Liver (tissue), 3 donors: ENCODE measurements around the gene SPACA9.

Source experiments
- CTCF ChIP-seq: fragments of 150-350 bp; IDR thresholded peaks from 2 replicates; pipeline ENCODE4 v1.5.1; 2017; ENCODE audit warnings: improper control_type of control experiment, low read depth, low read length; ENCODE audit not compliant: missing input control
- EGR1 ChIP-seq, 2 donors: IDR thresholded peaks; 2 replicates each; pipeline ENCODE4 v1.6.1; 2016 to 2018; ENCODE audit warnings: antibody characterized with exemption in 2 of 2, low read depth in 2 of 2
- MAX ChIP-seq: IDR thresholded peaks from 2 replicates; pipeline ENCODE4 v1.6.1; 2016; ENCODE audit warnings: antibody characterized with exemption
- NR2F2 ChIP-seq: IDR thresholded peaks from 2 replicates; pipeline ENCODE4 v1.6.1; 2016; ENCODE audit warnings: antibody characterized with exemption
- RAD21 ChIP-seq, 2 donors: IDR thresholded peaks; 2 replicates each; pipeline ENCODE4 v1.6.1; 2016; ENCODE audit warnings: antibody characterized with exemption in 2 of 2, mild to moderate bottlenecking in 2 of 2
- REST ChIP-seq: IDR thresholded peaks from 2 replicates; pipeline ENCODE4 v1.6.1; 2016; ENCODE audit warnings: antibody characterized with exemption, mild to moderate bottlenecking
- SP1 ChIP-seq: IDR thresholded peaks from 2 replicates; pipeline ENCODE4 v1.6.1; 2018; ENCODE audit warnings: antibody characterized with exemption, mild to moderate bottlenecking
- TAF1 ChIP-seq: conservative IDR thresholded peaks from 2 replicates; pipeline ENCODE4 v1.6.1; 2016; ENCODE audit warnings: antibody characterized with exemption, mild to moderate bottlenecking
- YY1 ChIP-seq: IDR thresholded peaks from 2 replicates; pipeline ENCODE4 v1.6.1; 2016; ENCODE audit warnings: antibody characterized with exemption, mild to moderate bottlenecking
- TF ChIP-seq, protein P1 (sequence below): IDR thresholded peaks from 2 replicates; pipeline ENCODE4 v1.6.1; 2016; ENCODE audit warnings: antibody characterized with exemption
- donor health status: healthy.
- donor health status: healthy.

DNA sequence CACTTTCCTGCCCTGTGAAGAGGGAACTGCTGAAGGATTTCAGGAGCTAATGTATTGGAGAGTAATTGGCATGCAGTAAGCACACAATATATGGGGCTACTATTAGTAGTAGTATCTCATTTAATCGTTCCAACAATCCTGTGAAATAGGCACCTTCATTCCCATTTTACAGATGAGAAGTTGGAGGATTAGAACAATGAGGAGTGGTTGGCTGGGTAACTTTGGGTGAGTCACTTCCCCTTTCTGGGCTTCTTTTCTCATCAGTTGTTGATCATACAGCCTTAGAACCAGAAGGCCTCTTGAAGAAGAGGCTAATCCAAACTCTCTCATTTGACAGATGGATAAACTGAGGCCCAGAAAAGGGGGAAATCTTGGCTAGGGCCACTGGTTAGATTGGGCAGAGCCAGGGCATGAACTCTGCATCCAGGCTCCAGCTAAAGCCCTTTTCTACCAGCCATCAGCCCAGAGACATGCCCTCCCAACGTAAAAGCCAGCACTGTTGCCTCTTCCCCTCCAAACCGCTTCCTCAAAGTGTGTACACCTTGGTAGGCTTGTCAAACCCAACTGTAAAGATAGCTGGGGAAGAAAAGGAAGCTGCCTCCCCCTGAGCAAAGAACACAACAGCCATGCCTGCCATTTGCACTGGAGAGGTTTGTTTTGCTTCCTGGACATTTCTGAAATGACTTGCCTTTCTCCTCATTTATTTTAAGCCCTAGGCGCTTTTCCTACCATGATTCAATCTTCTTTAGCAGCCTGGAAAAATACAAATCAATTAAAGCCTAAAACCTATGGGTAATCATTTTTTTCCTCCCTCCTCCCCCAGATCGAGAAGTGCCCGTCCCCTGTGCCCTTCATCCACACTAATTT is 992 bp downstream of the SPACA9 start:
- TF ChIP-seq MAX (no peak), SP1 (no peak), CTCF (no peak), YY1 (no peak), EGR1 (IDR thresholded peaks at IDR 0.05; ENCODE audit: low read depth in 2 of 2) (no peak), REST (no peak), RAD21 (IDR thresholded peaks at IDR 0.05) (no peak), TAF1 (no peak), NR2F2 (no peak)
- TF ChIP-seq, protein P1, sequence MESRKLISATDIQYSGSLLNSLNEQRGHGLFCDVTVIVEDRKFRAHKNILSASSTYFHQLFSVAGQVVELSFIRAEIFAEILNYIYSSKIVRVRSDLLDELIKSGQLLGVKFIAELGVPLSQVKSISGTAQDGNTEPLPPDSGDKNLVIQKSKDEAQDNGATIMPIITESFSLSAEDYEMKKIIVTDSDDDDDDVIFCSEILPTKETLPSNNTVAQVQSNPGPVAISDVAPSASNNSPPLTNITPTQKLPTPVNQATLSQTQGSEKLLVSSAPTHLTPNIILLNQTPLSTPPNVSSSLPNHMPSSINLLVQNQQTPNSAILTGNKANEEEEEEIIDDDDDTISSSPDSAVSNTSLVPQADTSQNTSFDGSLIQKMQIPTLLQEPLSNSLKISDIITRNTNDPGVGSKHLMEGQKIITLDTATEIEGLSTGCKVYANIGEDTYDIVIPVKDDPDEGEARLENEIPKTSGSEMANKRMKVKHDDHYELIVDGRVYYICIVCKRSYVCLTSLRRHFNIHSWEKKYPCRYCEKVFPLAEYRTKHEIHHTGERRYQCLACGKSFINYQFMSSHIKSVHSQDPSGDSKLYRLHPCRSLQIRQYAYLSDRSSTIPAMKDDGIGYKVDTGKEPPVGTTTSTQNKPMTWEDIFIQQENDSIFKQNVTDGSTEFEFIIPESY = no peak
